ENCODE data around the gene VAV3. TPM values are rescaled to one million over a fixed set of nuclear protein-coding genes. Genes with fewer than 3 reads are reported as not detected.

The VAV3 gene
- total and polyA plus RNA-seq, 2 of the 13 experiments (the other 11 are each of a cell fraction or from before 2014, with no cell fraction given), result 15.9 to 29.8 TPM

GRCh38 chr1:107547363-107548155 is 417.4 kb downstream of the VAV3 start:
- DNase-seq (ENCODE audit: low spot score) (no peak), FAIRE-seq (no peak), ATAC-seq (no peak)
- Histone ChIP-seq H3K79me2 (ENCODE audit: insufficient read depth, low read length) (no peaks in the 10 kb centered on the region), H3K27me3 (ENCODE audit: control insufficient read depth in 1 of 2, insufficient read depth in 2 of 2, low read length in 2 of 2) (no peaks in the 10 kb centered on the region), H4K20me1 (ENCODE audit: insufficient read depth, low read length) (no peaks in the 10 kb centered on the region), H3K4me2 (ENCODE audit: low read depth, low read length) (no peak overlapping the region), H2AFZ (ENCODE audit: low read length) (no peak overlapping the region), H3K27ac (ENCODE audit: extremely low read length, insufficient read depth, low read length) (no peak overlapping the region), H3K4me3 (replicated peaks in 1 of 3; ENCODE audit: insufficient read depth in 1 of 3, low read depth in 2 of 3, low read length in 3 of 3) (no peak overlapping the region), H3K9ac (ENCODE audit: insufficient read depth, low read depth, low read length) (no peak overlapping the region), H3K4me1 (ENCODE audit: insufficient read depth, low read length) (no peaks in the 10 kb centered on the region), H3K9me3 (ENCODE audit: low read length) (no peaks in the 10 kb centered on the region), H3K36me3 (replicated peaks in 1 of 2; ENCODE audit: control insufficient read depth in 1 of 2, insufficient read depth in 2 of 2, low read length in 2 of 2) (no peaks in the 10 kb centered on the region)
- 67% methylated on average over 4 of the region's 4 CpGs for WGBS (ENCODE audit: low lambda C conversion rate)
- ChIA-PET CTCF (ENCODE audit: low intra/inter-chr PET ratio, low total read pairs) (no interaction called here), POLR2A (no interaction called here)
- no TSS peak for BruUV-seq (replicated peaks)
- in situ Hi-C loops (cut with HindIII; ENCODE audit: extremely low pct_ligation_motif_present, low pct_unique_long_range_greater_than_20kb), result no loop called here
- intact Hi-C loops (cut with micrococcal nuclease; ENCODE audit: unreplicated experiment), result no loop called here
- peak; percentile 92 for TF ChIP-seq ZNF7 (CRISPR knock-in tag; IDR thresholded peaks at IDR 0.05)
- TF ChIP-seq, protein P1, sequence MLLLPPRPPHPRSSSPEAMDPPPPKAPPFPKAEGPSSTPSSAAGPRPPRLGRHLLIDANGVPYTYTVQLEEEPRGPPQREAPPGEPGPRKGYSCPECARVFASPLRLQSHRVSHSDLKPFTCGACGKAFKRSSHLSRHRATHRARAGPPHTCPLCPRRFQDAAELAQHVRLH (CRISPR knock-in tag; IDR thresholded peaks at IDR 0.05; ENCODE audit: borderline replicate concordance, low read depth), result no peak
- TF ChIP-seq SP1 (IDR thresholded peaks at IDR 0.05), result no peak
- no peak for TF ChIP-seq SP1 (CRISPR knock-in tag; IDR thresholded peaks at IDR 0.05)

DNA sequence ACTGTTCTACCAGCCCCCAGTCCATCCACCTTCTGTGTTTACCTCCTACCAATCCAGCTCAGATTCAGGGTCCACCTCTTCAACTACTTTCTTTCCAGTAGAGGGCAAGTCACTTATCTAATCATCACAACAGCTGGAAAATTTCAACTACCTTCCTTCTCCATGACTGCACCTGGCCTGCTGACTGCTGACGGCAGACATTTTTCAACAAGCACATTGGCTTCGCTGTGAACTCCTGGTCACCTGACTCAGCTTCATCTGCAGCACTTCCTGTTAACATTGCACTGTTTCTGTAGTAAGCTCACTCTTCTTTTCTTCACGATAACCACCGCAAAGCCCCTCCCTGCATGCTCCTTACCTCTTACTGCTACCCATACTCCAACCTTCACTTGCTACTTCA is 418.4 kb downstream of the VAV3 start:
- Histone ChIP-seq H3K9me3 (ENCODE audit: low read length) (no peaks in the 10 kb centered on the region), H3K9ac (ENCODE audit: insufficient read depth, low read depth, low read length) (no peak overlapping the region), H4K20me1 (ENCODE audit: insufficient read depth, low read length) (no peaks in the 10 kb centered on the region), H3K4me1 (ENCODE audit: insufficient read depth, low read length) (no peaks in the 10 kb centered on the region), H3K27me3 (ENCODE audit: control insufficient read depth in 1 of 2, insufficient read depth in 2 of 2, low read length in 2 of 2) (no peaks in the 10 kb centered on the region), H3K27ac (ENCODE audit: extremely low read length, insufficient read depth, low read length) (no peak overlapping the region), H3K79me2 (ENCODE audit: insufficient read depth, low read length) (no peaks in the 10 kb centered on the region), H2AFZ (ENCODE audit: low read length) (no peak overlapping the region), H3K4me3 (replicated peaks in 1 of 3; ENCODE audit: insufficient read depth in 1 of 3, low read depth in 2 of 3, low read length in 3 of 3) (no peak overlapping the region), H3K4me2 (ENCODE audit: low read depth, low read length) (no peak overlapping the region), H3K36me3 (replicated peaks in 1 of 2; ENCODE audit: control insufficient read depth in 1 of 2, insufficient read depth in 2 of 2, low read length in 2 of 2) (no peaks in the 10 kb centered on the region)
- ATAC-seq (no peak), DNase-seq (ENCODE audit: low spot score) (no peak), FAIRE-seq (no peak)
- in situ Hi-C loops (cut with HindIII; ENCODE audit: extremely low pct_ligation_motif_present, low pct_unique_long_range_greater_than_20kb) (no loop called here), intact Hi-C loops (cut with micrococcal nuclease; ENCODE audit: unreplicated experiment) (no loop called here)
- peak; percentile 88 for TF ChIP-seq ZNF317 (CRISPR knock-in tag; IDR thresholded peaks at IDR 0.05)
- TF ChIP-seq ZNF780A (CRISPR knock-in tag; IDR thresholded peaks at IDR 0.05), result no peak
- TF ChIP-seq THAP11 (CRISPR knock-in tag; IDR thresholded peaks at IDR 0.05), result no peak
- TF ChIP-seq ZNF446 (CRISPR knock-in tag; IDR thresholded peaks at IDR 0.05), result no peak
- CTCF ChIA-PET (ENCODE audit: low intra/inter-chr PET ratio, low total read pairs), result no interaction called here
- no TSS peak for BruUV-seq (replicated peaks)
- WGBS (ENCODE audit: low lambda C conversion rate), result 71% methylated on average over 4 of the region's 4 CpGs
- POLR2A ChIA-PET, result no interaction called here
